Type B pancreatic cell (in vitro differentiated cells): Measurements from ENCODE around the gene NDUFS1. TPM values are rescaled to one million over a fixed set of nuclear protein-coding genes. Genes with fewer than 3 reads are reported as not detected.

Source experiments
- DNase-seq: peaks from one replicate; pipeline ENCODE4 v3.0.0; 2021; ENCODE audit warnings: mixed read lengths; ENCODE audit not compliant: unreplicated experiment; ENCODE audit errors: extremely low spot score
- H3K27ac Mint-ChIP-seq: 2 replicates; pipeline ENCODE4 v1.8.0; 2021; ENCODE audit warnings: mild to moderate bottlenecking, mixed read lengths
- H3K27me3 Mint-ChIP-seq: 2 replicates; pipeline ENCODE4 v1.8.0; 2021; ENCODE audit warnings: mixed read lengths
- H3K36me3 Mint-ChIP-seq: 2 replicates; pipeline ENCODE4 v1.8.0; 2021; ENCODE audit warnings: mixed read lengths
- H3K4me1 Mint-ChIP-seq: one replicate; pipeline ENCODE4 v1.8.0; 2021; ENCODE audit warnings: mixed read lengths; ENCODE audit not compliant: unreplicated experiment
- H3K4me3 Mint-ChIP-seq: 2 replicates; pipeline ENCODE4 v1.8.0; 2021; ENCODE audit warnings: mild to moderate bottlenecking, mixed read lengths
- H3K9me3 Mint-ChIP-seq: 2 replicates; pipeline ENCODE4 v1.8.0; 2021; ENCODE audit warnings: mixed read lengths
- total RNA-seq: library from RNA; stranded (reverse); gene quantifications from 2 replicates; pipeline ENCODE4 v1.2.1, GENCODE V29; 2021; ENCODE audit warnings: low replicate concordance
- TF ChIP-seq, protein P1 (sequence below): fragments of 200-600 bp; sonication (generic); conservative IDR thresholded peaks from 2 replicates; pipeline ENCODE4 v1.5.0; 2021; ENCODE audit warnings: antibody characterized with exemption, mild to moderate bottlenecking

Gene NDUFS1
- total RNA-seq, 1 donor from 2014 or later = 95.9 TPM

DNA sequence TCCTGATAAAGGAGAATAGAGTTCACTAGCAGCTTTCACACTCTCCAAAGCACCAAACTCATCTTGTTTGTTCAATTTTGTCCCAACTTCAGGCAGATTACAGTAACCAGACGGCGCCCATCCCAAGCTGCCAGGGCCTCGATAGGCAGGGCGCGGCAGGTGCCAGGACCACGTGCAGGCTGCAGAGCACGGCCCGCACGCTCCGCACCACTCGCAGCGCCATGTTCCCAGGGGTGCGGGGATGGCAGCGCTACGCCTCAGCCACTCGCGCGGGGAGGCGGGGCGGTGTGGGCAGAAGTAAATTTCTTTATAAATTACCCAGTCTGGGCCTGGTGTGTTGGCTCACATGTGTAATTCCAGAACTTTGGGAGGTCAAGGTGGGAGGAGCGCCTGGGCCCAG is 43.0 kb downstream of the NDUFS1 start:
- DNase-seq = no peak
- no peaks in the 10 kb centered on the region for H3K9me3 Mint-ChIP-seq
- TF ChIP-seq, protein P1, sequence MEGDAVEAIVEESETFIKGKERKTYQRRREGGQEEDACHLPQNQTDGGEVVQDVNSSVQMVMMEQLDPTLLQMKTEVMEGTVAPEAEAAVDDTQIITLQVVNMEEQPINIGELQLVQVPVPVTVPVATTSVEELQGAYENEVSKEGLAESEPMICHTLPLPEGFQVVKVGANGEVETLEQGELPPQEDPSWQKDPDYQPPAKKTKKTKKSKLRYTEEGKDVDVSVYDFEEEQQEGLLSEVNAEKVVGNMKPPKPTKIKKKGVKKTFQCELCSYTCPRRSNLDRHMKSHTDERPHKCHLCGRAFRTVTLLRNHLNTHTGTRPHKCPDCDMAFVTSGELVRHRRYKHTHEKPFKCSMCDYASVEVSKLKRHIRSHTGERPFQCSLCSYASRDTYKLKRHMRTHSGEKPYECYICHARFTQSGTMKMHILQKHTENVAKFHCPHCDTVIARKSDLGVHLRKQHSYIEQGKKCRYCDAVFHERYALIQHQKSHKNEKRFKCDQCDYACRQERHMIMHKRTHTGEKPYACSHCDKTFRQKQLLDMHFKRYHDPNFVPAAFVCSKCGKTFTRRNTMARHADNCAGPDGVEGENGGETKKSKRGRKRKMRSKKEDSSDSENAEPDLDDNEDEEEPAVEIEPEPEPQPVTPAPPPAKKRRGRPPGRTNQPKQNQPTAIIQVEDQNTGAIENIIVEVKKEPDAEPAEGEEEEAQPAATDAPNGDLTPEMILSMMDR = no peak
- no peaks in the 10 kb centered on the region for H3K4me1 Mint-ChIP-seq
- H3K4me3 Mint-ChIP-seq = no peak overlapping the region
- H3K36me3 Mint-ChIP-seq = peaks cover 40% of the 10 kb centered on the region
- no peaks in the 10 kb centered on the region for H3K27me3 Mint-ChIP-seq
- H3K27ac Mint-ChIP-seq = no peak overlapping the region

DNA sequence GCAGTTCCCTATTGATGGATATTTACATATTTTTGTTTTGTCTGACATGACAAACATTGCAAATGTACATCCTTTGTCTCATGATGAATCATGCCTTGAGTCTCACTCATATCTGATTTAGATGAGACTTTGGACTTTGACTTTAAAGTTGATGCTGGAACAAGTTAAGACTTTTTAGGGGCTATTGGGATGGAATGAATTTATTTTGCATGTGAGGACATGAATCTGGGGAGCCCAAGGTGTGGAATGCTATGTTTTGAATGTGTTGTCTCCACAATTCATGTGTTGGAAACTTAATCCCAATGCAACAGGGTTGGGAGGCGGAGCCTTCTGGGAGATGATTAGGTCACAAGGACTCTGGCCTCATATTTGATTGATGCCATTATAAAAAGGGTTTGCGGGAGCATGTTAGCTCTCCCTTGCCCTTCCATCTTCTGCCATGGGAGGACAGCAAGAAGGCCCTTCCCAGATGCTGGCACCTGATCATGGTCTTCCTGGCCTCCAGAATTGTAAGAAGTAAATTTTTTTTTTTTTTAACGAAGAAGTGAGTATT is 44.1 kb downstream of the NDUFS1 start:
- H3K4me3 Mint-ChIP-seq = no peak overlapping the region
- no peak for DNase-seq
- no peak overlapping the region for H3K27ac Mint-ChIP-seq
- no peaks in the 10 kb centered on the region for H3K27me3 Mint-ChIP-seq
- peaks cover 28% of the 10 kb centered on the region for H3K36me3 Mint-ChIP-seq
- no peaks in the 10 kb centered on the region for H3K9me3 Mint-ChIP-seq
- no peaks in the 10 kb centered on the region for H3K4me1 Mint-ChIP-seq
- TF ChIP-seq, protein P1 = no peak

DNA sequence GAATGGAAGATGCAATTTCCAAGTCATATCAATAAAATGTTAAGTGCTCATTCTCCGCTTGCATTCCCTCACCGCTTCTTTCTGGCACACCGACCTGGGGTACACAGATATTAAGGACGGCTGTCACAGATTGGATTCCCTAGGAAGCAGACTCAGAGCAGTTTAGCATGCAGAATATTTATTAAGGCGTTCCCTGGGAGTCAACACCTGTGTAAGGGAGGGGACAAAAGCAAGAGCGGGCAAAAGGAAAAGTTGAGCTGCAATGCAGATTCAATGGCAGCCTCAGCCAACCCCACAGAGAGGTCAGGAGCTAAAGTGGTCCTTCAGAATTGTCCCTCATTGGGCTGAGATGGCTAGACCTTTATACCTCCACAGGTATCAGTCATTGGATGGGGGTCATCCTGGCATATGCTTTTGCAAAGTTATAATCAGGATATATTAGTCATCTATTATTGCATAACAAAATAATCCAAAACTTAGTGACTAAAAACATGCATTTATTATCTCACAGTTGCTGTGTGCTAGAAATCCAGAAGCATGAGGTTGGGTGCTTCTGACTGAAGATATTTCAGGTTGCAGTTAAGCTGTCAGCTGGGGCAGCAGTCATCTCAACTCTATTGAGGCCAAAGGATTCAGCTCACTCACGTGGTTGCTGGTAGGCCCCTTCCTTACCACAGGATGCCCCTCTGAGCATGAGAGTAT is 46.2 kb downstream of the NDUFS1 start:
- H3K9me3 Mint-ChIP-seq = no peaks in the 10 kb centered on the region

DNA sequence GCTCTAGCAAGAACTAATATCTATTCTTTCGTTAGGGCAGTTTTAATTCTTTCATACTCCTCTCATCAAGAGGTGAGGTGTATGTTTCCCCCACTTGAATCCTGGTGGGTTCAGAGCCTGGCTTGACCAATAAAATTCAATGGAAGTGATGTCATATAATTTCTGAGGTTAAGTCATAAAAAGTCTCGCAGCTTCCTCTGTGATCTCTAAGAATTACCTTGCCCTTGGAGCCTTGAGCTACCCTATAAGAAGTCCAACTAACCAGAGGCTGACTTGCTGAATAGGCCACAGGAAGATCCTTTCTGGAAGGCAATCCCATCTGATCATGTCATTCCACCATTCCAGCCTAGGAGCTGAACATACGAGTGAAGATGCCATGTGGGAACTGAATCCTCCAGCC is 47.1 kb downstream of the NDUFS1 start:
- peaks cover 25% of the 10 kb centered on the region for H3K36me3 Mint-ChIP-seq
- TF ChIP-seq, protein P1 = no peak
- DNase-seq = no peak
- H3K4me1 Mint-ChIP-seq = no peaks in the 10 kb centered on the region
- H3K9me3 Mint-ChIP-seq = no peaks in the 10 kb centered on the region
- H3K27ac Mint-ChIP-seq = no peak overlapping the region
- H3K4me3 Mint-ChIP-seq = no peak overlapping the region
- H3K27me3 Mint-ChIP-seq = no peaks in the 10 kb centered on the region

More for the DNA sequence above, 46.2 kb downstream of the NDUFS1 start:
- Mint-ChIP-seq H3K4me3 (no peak overlapping the region), H3K36me3 (peaks cover 25% of the 10 kb centered on the region), H3K27ac (no peak overlapping the region), H3K27me3 (no peaks in the 10 kb centered on the region), H3K4me1 (no peaks in the 10 kb centered on the region)
- no peak for DNase-seq
- TF ChIP-seq, protein P1 = no peak

DNA sequence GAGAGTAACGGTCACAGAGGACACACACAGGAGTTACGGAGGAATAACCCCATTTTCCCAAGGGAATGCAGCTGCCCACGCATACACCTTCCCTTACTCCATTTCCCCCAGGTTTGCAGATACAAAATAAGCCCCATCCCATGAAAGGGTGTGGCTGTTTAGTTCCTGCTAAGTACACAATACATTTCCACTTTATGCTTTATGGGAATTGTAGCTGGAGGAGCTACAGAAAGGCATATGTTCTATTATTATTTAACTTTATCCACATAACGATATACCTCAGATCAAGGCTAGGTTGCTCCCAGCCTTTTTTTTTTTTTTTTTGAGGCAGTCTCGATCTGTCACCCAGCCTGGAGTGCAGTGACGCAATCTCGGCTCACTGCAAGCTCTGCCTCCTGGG is 50.5 kb downstream of the NDUFS1 start:
- Mint-ChIP-seq H3K36me3 (peaks cover 11% of the 10 kb centered on the region), H3K27me3 (no peaks in the 10 kb centered on the region), H3K4me3 (no peak overlapping the region), H3K27ac (no peak overlapping the region), H3K4me1 (no peaks in the 10 kb centered on the region), H3K9me3 (no peaks in the 10 kb centered on the region)
- TF ChIP-seq, protein P1 = no peak
- DNase-seq = no peak
